ENCODE data around the gene NKAIN2.
A peak's percentile ranks its signal among the peaks of the same experiment; 100 is the strongest.

The NKAIN2 gene

GRCh38 chr6:124791156-124791555 is 987.5 kb downstream of the NKAIN2 start:
- no peak for DNase-seq

GRCh38 chr6:124792386-124792785 is 988.7 kb downstream of the NKAIN2 start:
- DNase-seq, result no peak

GRCh38 chr6:124793398-124793797 is 989.7 kb downstream of the NKAIN2 start:
- DNase-seq, result no peak

GRCh38 chr6:124795643-124796463 is 992.2 kb downstream of the NKAIN2 start:
- DNase-seq, result peak; percentile 53 to 58

- DNase-seq, result no peak
Measured at GRCh38 chr6:124796464-124796970, 992.9 kb downstream of the NKAIN2 start.

GRCh38 chr6:124797224-124797623 is 993.6 kb downstream of the NKAIN2 start:
- no peak for DNase-seq

- DNase-seq, result no peak
Measured at GRCh38 chr6:124798942-124799496, 995.4 kb downstream of the NKAIN2 start.

GRCh38 chr6:124799638-124800037 is 996.0 kb downstream of the NKAIN2 start:
- no peak for DNase-seq

GRCh38 chr6:124800222-124800621 is 996.6 kb downstream of the NKAIN2 start:
- DNase-seq, result no peak

- DNase-seq, result no peak
Measured at GRCh38 chr6:124812067-124812466, 1008.4 kb downstream of the NKAIN2 start.

- no peak for DNase-seq
Measured at GRCh38 chr6:124819346-124819745, 1015.7 kb downstream of the NKAIN2 start.

- no peak for DNase-seq
Measured at GRCh38 chr6:124822204-124822613, 1018.5 kb downstream of the NKAIN2 start.

- DNase-seq, result no peak
Measured at GRCh38 chr6:124822721-124823120, 1019.1 kb downstream of the NKAIN2 start.

- no peak for DNase-seq
Measured at GRCh38 chr6:124823240-124824111, 1019.8 kb downstream of the NKAIN2 start.

- no peak for DNase-seq
Measured at GRCh38 chr6:124825564-124825963, 1021.9 kb downstream of the NKAIN2 start.

GRCh38 chr6:124829822-124830221 is 1026.2 kb downstream of the NKAIN2 start:
- no peak for DNase-seq

GRCh38 chr6:124830506-124830905 is 1026.8 kb downstream of the NKAIN2 start:
- no peak for DNase-seq

- peak in 1 of 2 experiments; percentile 2 for DNase-seq
Measured at GRCh38 chr6:124854338-124854922, 1050.8 kb downstream of the NKAIN2 start.

GRCh38 chr6:124857746-124858145 is 1054.1 kb downstream of the NKAIN2 start:
- no peak for DNase-seq

GRCh38 chr6:124858564-124858963 is 1054.9 kb downstream of the NKAIN2 start:
- no peak for DNase-seq

GRCh38 chr6:124859366-124859765 is 1055.7 kb downstream of the NKAIN2 start:
- no peak for DNase-seq

- DNase-seq, result no peak
Measured at GRCh38 chr6:124866040-124866439, 1062.4 kb downstream of the NKAIN2 start.

- no peak for DNase-seq
Measured at GRCh38 chr6:124867121-124867520, 1063.5 kb downstream of the NKAIN2 start.

All from SHP77 (cell line).